Measurements from ENCODE around the gene OPA1.

- TF ChIP-seq EZH2phosphoT487 (IDR thresholded peaks at IDR 0.05; ENCODE audit: unreplicated experiment), result no peak
- TF ChIP-seq EZH2 (IDR thresholded peaks at IDR 0.05; ENCODE audit: low read depth, unreplicated experiment), result no peak
- no peak for TF ChIP-seq POLR2AphosphoS5 (IDR thresholded peaks at IDR 0.05; ENCODE audit: low read depth)
- TF ChIP-seq CTCF (conservative IDR thresholded peaks at IDR 0.05; ENCODE audit: low read depth in 2 of 2), result no peak
- no peak for TF ChIP-seq REST (IDR thresholded peaks at IDR 0.05; ENCODE audit: unreplicated experiment)
- no peak for TF ChIP-seq ZNF114 (CRISPR knock-in tag; IDR thresholded peaks at IDR 0.05)
- no peak for TF ChIP-seq JUNB (IDR thresholded peaks at IDR 0.05; ENCODE audit: unreplicated experiment)
These were observed 3.9 kb upstream of the OPA1 start for GRCh38 chr3:193589129-193589528.

Data from GM23338 (cell line).